ENCODE data around the gene A2ML1.
"Not testable (repeated sequence)": the region's sequence is repeated elsewhere in the genome, so short reads cannot be mapped to it uniquely, and the experiment has no call there.

Gene A2ML1

DNA sequence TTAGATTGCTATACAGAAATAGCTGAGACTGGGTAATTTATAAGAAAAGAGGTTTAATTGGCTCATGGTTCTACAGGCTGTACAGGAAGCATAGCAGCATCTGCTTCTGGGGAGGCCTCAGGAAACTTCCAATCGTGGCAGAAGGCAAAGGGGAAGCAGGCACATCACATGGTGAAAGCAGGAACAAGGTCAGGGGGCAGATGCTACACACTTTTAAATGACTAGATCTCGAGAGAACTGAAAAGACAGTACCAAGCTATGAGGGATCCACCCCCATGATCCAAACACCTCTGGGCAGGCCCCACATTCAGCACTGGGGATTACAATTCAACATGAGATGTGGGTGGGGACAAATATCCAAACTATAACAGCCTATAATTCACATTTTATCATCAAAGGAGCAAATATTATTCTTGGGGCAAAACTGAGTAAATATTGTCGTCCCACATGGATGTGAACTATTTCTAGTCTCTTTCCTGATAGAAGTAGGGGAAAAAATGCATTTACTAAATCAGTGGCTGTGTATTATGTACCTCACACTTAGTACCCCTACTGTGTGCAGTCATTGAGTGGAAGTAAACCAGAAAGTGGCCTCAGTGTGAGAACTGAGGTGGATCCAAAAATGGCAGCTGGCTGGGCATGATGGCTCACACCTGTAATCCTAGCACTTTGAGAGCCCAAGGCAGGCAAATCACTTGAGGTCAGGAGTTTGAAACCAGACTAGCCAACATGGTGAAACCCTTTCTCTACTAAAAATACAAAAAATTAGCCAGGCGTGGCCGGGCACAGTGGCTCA, 25.4 kb upstream of the A2ML1 start:
- Mint-ChIP-seq H3K4me1 (ENCODE audit: low read depth in 2 of 2) (no peaks in the 10 kb centered on the region), H3K36me3 (ENCODE audit: insufficient read depth) (no peaks in the 10 kb centered on the region), H3K27ac (no peak overlapping the region), H3K9me3 (no peaks in the 10 kb centered on the region), H3K4me3 (no peak overlapping the region), H3K27me3 (peaks cover 0 to 9% of the 10 kb centered on the region in 2 donors)
- DNase-seq (no peak), ATAC-seq (replicated peaks) (no peak)

DNA sequence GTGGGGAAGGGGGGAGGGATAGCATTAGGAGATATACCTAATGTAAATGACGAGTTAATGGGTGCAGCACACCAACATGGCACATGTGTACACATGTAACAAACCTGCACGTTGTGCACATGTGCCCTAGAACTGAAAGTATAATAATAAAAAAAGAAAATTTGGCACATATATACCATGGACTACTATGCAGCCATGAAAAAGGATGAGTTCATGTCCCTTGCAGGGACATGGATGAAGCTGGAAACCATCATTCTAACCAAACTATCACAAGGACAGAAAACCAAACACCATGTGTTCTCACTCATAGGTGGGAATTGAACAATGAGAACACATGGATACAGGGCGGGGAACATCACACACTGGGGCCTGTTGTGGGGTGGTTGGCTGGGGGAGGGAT, 21.2 kb upstream of the A2ML1 start:
- not testable (repeated sequence) for H3K27ac Mint-ChIP-seq; H3K27me3 Mint-ChIP-seq; H3K4me3 Mint-ChIP-seq; ATAC-seq (replicated peaks); DNase-seq; H3K9me3 Mint-ChIP-seq; H3K36me3 Mint-ChIP-seq (ENCODE audit: insufficient read depth); H3K4me1 Mint-ChIP-seq (ENCODE audit: low read depth in 2 of 2)

DNA sequence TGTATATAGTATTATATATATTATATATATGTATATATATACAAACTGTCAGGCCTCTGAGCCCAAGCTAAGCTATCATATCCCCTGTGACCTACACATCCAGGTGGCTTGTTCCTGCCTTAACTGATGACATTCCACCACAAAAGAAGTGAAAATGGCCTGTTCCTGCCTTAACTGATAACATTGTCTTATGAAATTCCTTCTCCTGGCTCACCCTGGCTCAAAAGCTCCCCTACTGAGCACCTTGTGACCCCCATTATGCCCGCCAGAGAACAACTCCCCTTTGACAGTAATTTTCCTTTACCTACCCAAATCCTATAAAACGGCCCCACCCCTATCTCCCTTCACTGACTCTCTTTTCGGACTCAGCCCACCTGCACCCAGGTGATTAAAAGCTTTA, 17.6 kb upstream of the A2ML1 start:
- H3K27me3 Mint-ChIP-seq = peaks cover 0 to 12% of the 10 kb centered on the region in 2 donors
- not testable (repeated sequence) for H3K9me3 Mint-ChIP-seq; ATAC-seq (replicated peaks); DNase-seq; H3K36me3 Mint-ChIP-seq (ENCODE audit: insufficient read depth); H3K27ac Mint-ChIP-seq; H3K4me1 Mint-ChIP-seq (ENCODE audit: low read depth in 2 of 2); H3K4me3 Mint-ChIP-seq

DNA sequence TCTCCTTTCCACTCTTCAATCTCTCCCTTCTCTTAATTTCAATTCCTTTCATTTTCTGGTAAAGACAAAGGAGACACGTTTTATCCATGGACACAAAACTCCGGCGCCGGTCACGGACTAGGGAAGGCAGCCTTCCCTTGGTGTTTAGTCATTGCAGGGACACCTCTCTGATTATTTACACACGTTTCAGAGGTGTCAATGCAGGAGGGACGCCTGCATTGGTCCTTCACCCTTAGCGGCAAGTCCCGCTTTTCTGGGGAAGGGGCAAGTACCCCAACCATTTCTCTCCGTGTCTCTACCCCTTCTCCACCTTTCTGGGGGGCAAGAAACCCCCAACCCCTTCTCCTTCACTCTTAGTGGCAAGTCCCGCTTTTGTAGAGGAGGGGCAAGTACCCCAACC, 16.9 kb upstream of the A2ML1 start:
- not testable (repeated sequence) for ATAC-seq (replicated peaks); DNase-seq; H3K4me3 Mint-ChIP-seq; H3K9me3 Mint-ChIP-seq; H3K36me3 Mint-ChIP-seq (ENCODE audit: insufficient read depth); H3K4me1 Mint-ChIP-seq (ENCODE audit: low read depth in 2 of 2)
- peaks cover 0 to 12% of the 10 kb centered on the region in 2 donors for H3K27me3 Mint-ChIP-seq
- peak overlapping the region in 1 of 2 donors; percentile 10 for H3K27ac Mint-ChIP-seq

DNA sequence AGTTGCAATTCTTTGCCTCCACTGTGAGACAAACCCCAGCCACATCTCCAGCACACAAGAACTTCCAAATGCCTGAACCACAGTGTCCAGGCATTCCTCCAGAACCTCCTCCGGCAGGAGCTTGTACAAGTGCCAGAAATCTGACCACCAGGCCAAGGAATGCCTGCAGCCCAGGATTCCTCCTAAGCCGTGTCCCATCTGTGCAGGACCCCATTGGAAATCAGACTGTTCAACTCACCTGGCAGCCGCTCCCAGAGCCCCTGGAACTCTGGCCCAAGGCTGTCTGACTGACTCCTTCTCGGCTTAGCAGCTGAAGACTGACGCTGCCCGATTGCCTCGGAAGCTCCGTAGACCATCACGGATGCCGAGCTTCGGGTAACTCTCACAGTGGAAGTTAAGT, 15.3 kb upstream of the A2ML1 start:
- ATAC-seq (replicated peaks); DNase-seq; H3K4me1 Mint-ChIP-seq (ENCODE audit: low read depth in 2 of 2); H3K9me3 Mint-ChIP-seq; H3K27ac Mint-ChIP-seq; H3K36me3 Mint-ChIP-seq (ENCODE audit: insufficient read depth); H3K4me3 Mint-ChIP-seq: not testable (repeated sequence)
- H3K27me3 Mint-ChIP-seq = peaks cover 0 to 12% of the 10 kb centered on the region in 2 donors

DNA sequence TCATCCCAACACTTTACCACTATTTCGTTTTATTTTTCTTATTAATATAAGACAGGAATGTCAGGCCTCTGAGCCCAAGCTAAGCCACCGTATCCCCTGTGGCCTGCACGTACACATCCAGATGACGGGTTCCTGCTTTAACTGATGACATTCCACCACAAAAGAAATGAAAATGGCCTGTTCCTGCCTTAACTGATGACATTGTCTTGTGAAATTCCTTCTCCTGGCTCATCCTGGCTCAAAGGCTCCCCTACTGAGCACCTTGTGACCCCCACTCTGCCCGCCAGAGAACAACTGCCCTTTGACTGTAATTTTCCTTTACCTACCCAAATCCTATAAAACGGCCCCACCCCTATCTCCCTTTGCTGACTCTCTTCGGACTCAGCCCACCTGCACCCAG, 12.3 kb upstream of the A2ML1 start:
- not testable (repeated sequence) for H3K9me3 Mint-ChIP-seq; DNase-seq; H3K4me3 Mint-ChIP-seq; H3K4me1 Mint-ChIP-seq (ENCODE audit: low read depth in 2 of 2); ATAC-seq (replicated peaks); H3K27ac Mint-ChIP-seq; H3K36me3 Mint-ChIP-seq (ENCODE audit: insufficient read depth)
- H3K27me3 Mint-ChIP-seq = peaks cover 0 to 12% of the 10 kb centered on the region in 2 donors

DNA sequence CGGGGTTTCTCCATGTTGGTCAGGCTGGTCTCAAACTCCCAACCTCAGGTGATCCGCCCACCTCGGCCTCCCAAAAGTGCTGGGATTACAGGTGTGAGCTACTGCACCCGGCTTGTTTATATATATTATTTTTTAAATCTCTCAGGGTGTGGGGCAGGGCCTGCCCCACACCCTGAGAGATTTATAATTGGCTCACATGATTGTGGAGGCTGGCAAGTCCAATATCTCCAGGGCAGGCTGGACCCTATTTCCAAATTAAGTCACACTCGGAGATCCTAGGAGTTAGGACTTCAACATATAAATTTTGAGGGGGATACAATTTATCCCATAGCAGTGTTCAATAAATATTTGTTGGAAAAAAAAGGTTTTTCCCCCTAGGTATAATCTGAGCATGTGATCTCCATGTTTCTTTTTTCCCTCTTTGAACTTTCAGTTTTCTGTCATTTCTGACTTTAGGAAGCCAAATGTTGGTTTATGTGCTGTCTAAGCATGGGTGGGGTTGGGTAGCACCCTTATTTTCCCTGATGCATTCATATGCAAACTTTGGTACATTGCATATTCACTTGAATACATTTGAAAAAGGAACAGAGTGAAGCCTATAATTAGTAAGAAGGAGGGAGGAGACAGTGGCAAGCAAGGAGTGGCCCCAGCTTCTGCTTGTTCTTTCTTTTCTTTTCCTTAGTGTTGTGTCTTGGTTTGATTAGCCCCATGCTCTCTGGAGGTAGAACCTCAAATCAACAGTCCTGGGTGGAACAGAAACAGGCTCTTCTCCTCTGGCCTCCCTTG, 8.7 kb upstream of the A2ML1 start:
- ATAC-seq (replicated peaks) (no peak), DNase-seq (no peak)
- Mint-ChIP-seq H3K4me3 (no peak overlapping the region), H3K4me1 (ENCODE audit: low read depth in 2 of 2) (no peaks in the 10 kb centered on the region), H3K27me3 (no peaks in the 10 kb centered on the region), H3K36me3 (ENCODE audit: insufficient read depth) (no peaks in the 10 kb centered on the region), H3K27ac (peak overlapping the region in 1 of 2 donors; percentile 16), H3K9me3 (no peaks in the 10 kb centered on the region)

DNA sequence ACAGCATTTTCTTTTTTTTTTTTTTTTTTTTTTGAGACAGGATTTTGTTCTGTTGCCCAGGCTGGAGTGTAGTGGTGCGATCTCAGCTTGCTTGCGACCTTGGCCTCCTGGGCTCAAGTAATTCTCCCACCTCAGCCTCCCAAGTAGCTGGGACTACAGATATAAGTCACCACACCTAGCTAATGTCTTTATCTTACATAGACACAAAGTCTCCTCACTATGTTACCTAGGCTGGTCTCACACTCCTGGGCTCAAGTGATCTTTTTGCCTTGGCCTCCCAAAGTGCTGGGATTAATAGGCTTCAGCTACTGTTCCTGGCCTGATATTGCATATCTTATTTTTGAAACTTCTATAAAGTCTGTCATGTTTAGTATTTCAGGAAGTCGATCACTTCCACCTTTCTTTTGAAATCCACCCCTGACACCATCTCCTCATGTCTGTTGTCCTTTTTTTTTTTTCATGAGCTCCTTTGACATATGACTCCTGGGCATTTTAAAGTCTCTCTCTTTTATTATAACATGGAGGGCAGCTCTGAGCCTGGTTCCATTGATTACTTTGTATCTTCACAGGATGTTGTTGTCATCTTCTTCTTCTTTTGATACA, 5.9 kb upstream of the A2ML1 start:
- Mint-ChIP-seq H3K4me3 (no peak overlapping the region), H3K9me3 (no peaks in the 10 kb centered on the region), H3K4me1 (ENCODE audit: low read depth in 2 of 2) (no peaks in the 10 kb centered on the region), H3K27me3 (no peaks in the 10 kb centered on the region), H3K36me3 (ENCODE audit: insufficient read depth) (no peaks in the 10 kb centered on the region), H3K27ac (no peak overlapping the region)
- ATAC-seq (replicated peaks) = no peak
- no peak for DNase-seq

DNA sequence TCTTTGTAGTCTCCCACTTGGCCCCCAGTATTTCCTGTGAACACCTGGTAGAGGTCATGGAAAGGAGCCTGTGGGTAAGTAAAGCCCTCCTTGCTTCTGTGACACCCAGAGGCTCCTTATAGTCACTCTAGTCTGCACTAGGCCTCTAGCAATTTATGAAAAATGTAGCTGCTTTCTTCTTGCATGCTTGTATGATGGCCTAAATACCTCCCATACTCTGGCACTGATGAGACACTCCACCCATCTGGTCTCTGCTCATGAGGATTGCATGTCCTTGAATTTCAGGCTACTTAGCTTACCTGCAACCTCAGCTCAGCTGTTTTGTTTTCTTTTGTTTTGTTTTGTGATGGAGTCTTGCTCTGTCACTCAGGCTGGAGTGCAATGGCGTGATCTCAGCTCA, 4.6 kb upstream of the A2ML1 start:
- no peak for DNase-seq
- no peaks in the 10 kb centered on the region for H3K4me1 Mint-ChIP-seq (ENCODE audit: low read depth in 2 of 2)
- no peaks in the 10 kb centered on the region for H3K27me3 Mint-ChIP-seq
- no peaks in the 10 kb centered on the region for H3K9me3 Mint-ChIP-seq
- no peak overlapping the region for H3K4me3 Mint-ChIP-seq
- no peak overlapping the region for H3K27ac Mint-ChIP-seq
- ATAC-seq (replicated peaks) = no peak
- no peaks in the 10 kb centered on the region for H3K36me3 Mint-ChIP-seq (ENCODE audit: insufficient read depth)

DNA sequence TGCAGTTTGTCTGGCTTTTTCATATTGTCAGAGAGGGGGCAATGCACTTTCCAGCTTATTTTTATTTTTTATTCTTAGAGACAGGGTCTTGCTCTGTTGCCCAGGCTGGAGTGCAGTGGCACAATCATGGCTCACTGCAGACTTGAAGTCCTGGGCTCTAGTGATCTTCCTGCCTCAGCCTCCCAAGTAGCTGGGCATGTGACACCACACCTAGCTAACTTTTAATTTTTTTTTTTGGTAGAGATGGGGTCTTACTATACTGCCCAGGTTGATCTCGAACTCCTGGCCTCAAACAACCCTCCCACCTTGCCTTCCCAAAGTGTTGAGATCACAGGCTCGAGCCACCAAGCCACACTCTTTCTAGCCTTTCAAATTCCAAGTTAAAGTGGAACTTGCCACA, 3.9 kb upstream of the A2ML1 start:
- DNase-seq (no peak), ATAC-seq (replicated peaks) (no peak)
- H3K4me3 Mint-ChIP-seq = no peak overlapping the region
- no peaks in the 10 kb centered on the region for H3K9me3 Mint-ChIP-seq
- H3K4me1 Mint-ChIP-seq (ENCODE audit: low read depth in 2 of 2) = no peaks in the 10 kb centered on the region
- H3K36me3 Mint-ChIP-seq (ENCODE audit: insufficient read depth) = no peaks in the 10 kb centered on the region
- H3K27me3 Mint-ChIP-seq = no peaks in the 10 kb centered on the region
- peak overlapping the region in 1 of 2 donors; percentile 62 for H3K27ac Mint-ChIP-seq

DNA sequence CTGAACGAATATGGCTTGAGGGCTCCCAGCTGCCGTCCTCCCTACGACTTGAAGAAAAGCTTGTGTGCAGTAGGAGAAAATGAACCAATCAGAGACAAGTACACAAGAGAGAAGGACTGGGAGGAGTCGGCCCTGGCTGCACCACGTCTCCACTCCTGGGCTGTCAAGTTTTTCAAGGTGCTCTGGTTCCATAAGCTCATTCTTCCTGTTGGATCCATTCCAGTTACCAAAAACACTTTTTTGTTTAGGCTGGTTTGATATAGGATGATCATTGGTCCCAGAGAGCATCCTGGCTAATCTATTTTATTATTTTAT, 2.8 kb upstream of the A2ML1 start:
- ATAC-seq (replicated peaks) (no peak), DNase-seq (no peak)
- peaks cover 0 to 8% of the 10 kb centered on the region in 2 donors for H3K27me3 Mint-ChIP-seq
- H3K4me3 Mint-ChIP-seq = no peak overlapping the region
- H3K4me1 Mint-ChIP-seq (ENCODE audit: low read depth in 2 of 2) = no peaks in the 10 kb centered on the region
- H3K9me3 Mint-ChIP-seq = no peaks in the 10 kb centered on the region
- no peaks in the 10 kb centered on the region for H3K36me3 Mint-ChIP-seq (ENCODE audit: insufficient read depth)
- H3K27ac Mint-ChIP-seq = no peak overlapping the region

DNA sequence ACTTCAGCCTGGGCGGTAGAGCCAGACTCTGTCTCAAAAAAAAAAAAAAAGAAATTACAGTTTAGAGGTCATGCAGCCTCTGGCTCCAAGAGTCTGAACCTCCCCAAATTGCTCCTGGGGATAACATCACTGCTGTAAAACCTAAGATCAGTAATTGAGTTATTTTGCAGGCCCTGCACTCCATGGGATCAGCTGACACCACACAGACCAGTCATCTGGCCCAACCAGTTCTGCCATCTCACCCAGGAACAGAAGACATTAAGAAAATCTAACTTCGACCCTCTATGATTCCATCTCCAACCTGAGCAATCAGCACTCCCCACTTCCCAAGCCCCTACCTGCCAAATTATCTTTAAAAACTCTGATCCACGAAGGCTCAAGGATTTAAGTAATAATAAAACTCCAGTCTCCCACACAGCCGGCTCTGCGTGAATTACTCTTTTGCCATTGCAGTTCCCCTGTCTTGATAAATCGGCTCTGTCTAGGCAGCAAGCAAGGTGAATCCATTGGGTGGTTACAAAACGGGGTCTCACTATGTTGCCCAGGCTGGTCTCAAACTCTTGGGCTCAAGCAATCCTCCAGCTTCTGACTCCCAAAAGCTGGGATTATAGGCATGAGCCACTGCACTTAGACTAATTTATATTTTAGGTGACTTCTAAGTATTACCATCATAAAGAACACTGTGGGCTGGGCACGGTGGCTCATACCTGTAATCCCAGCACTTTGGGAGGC, 1.6 kb upstream of the A2ML1 start:
- not testable (repeated sequence) for H3K9me3 Mint-ChIP-seq; H3K36me3 Mint-ChIP-seq (ENCODE audit: insufficient read depth)

DNA sequence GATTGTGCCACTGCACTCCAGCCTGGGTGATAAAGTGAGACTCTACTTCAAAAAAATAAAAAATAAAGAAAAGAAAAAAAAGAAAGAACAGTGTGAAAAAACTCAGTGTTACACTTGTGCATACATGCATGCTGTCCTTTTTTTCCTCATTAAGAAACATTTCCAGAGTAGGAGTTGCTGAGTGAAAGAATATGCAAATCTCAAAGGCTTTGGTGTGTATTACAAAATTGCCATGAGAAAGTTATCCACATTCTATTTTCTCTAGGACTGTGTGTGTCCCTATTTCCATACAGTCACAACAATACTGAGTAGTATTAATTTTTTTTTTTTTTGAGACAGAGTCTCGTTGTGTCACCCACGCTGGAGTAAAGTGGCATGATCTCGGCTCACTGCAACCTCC, 830 bp upstream of the A2ML1 start:
- DNase-seq (no peak), ATAC-seq (replicated peaks) (no peak)
- H3K27me3 Mint-ChIP-seq = peaks cover 0 to 15% of the 10 kb centered on the region in 2 donors
- H3K36me3 Mint-ChIP-seq (ENCODE audit: insufficient read depth) = no peaks in the 10 kb centered on the region
- no peak overlapping the region for H3K4me3 Mint-ChIP-seq
- H3K9me3 Mint-ChIP-seq = no peaks in the 10 kb centered on the region
- no peaks in the 10 kb centered on the region for H3K4me1 Mint-ChIP-seq (ENCODE audit: low read depth in 2 of 2)
- H3K27ac Mint-ChIP-seq = no peak overlapping the region

More for the DNA sequence above, 1.6 kb upstream of the A2ML1 start:
- not testable (repeated sequence) for H3K4me3 Mint-ChIP-seq; H3K4me1 Mint-ChIP-seq (ENCODE audit: low read depth in 2 of 2); ATAC-seq (replicated peaks); H3K27ac Mint-ChIP-seq; DNase-seq
- peaks cover 0 to 15% of the 10 kb centered on the region in 2 donors for H3K27me3 Mint-ChIP-seq
